OCI-LY1 (cell line): ENCODE results near the gene PTPRO.

ENCODE experiments used
- CTCF ChIP-seq: fragments of 200-600 bp; sonication (generic), shearing (Covaris generic); IDR thresholded peaks from 2 replicates; pipeline ENCODE4 v1.5.1; 2017; ENCODE audit warnings: mild to moderate bottlenecking, antibody characterized with exemption, low read length, moderate library complexity, mixed read lengths
- EZH2 ChIP-seq: fragments of 200-600 bp; sonication (generic), shearing (Covaris generic); IDR thresholded peaks from 2 replicates; pipeline ENCODE4 v1.8.0; 2017; ENCODE audit warnings: borderline replicate concordance, mixed run types, mild to moderate bottlenecking, antibody characterized with exemption, low read length, moderate library complexity, mixed read lengths

DNA sequence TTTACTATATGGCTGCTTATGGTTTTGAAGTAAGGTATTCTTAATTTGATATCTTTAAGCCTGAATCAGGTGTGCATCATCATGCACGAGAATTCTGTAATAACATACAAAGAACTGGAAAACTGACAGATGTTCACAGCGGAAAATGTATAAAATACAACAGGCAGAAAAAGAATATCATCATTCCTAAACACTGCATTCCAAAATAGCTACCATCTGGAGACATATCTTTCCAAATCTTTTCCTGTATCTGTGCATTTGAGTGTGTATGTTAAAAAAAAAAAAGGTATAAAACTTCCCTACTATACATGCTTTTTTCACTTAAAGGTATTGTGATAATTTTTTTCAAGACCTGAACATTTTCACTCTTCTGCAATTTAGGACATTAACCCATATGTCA lies 13.7 kb downstream of the PTPRO start:
- TF ChIP-seq CTCF = no peak
- no peak for TF ChIP-seq EZH2
